Endothelial cell of umbilical vein (primary cell): ENCODE data around the gene NUMA1. TPM values are rescaled to one million over a fixed set of nuclear protein-coding genes. Genes with fewer than 3 reads are reported as not detected.

Experiments used
- BruUV-seq: library from RNA; stranded (reverse); fragments of 400-500 nt; replicated peaks from 2 replicates; lab custom pipeline; 2021; lab: Mats Ljungman, UMichigan
- CTCF ChIA-PET: fragments of 300-600, 350-600 bp; sonication (Branson Sonifier 250); formaldehyde crosslinking; loops from one replicate; lab custom pipeline; 2021; ENCODE audit warnings: antibody characterized with exemption, inconsistent platforms; lab: Charles Lee
- POLR2A ChIA-PET: fragments of 300-600, 350-600 bp; sonication (Branson Sonifier 250); formaldehyde crosslinking; loops from one replicate; lab custom pipeline; 2021; ENCODE audit warnings: antibody characterized with exemption, inconsistent platforms; lab: Charles Lee
- DNase-seq: peaks from one replicate; pipeline ENCODE4 v3.0.0-alpha.2; 2011; ENCODE audit warnings: low read depth, low spot score
- FAIRE-seq: peaks from 2 replicates; lab custom pipeline; 2011; peaks lifted over from hg19 to GRCh38; lab: Jason Lieb, UNC
- H2AFZ ChIP-seq: 2 replicates; pipeline ENCODE4 v1.6.0; 2012; ENCODE audit warnings: low read depth, low read length, control low read depth, inconsistent platforms
- H3K27ac ChIP-seq: 2 replicates; pipeline ENCODE4 v1.5.1; 2011; ENCODE audit warnings: low read depth, mild to moderate bottlenecking, control low read depth, low read length, moderate library complexity; ENCODE audit not compliant: insufficient read depth
- H3K27me3 ChIP-seq, 2 experiments: 2 replicates each; pipeline versions ENCODE4 v1.6.0 to v1.6.1; 2011; ENCODE audit warnings: low read length in 2 of 2, mixed read lengths in 1 of 2; ENCODE audit not compliant: control insufficient read depth in 2 of 2, insufficient read depth in 2 of 2
- H3K36me3 ChIP-seq, 2 experiments: 2 replicates in 1 of 2; 3 replicates in 1 of 2; pipeline ENCODE4 v1.5.1; 2011; ENCODE audit warnings: low read length in 2 of 2, mild to moderate bottlenecking in 1 of 2, moderate library complexity in 1 of 2; ENCODE audit not compliant: control insufficient read depth in 2 of 2, insufficient read depth in 2 of 2; ENCODE audit errors: extremely low read depth in 1 of 2
- H3K4me1 ChIP-seq: 3 replicates; pipeline ENCODE4 v1.5.1; 2011; ENCODE audit warnings: mild to moderate bottlenecking, low read length; ENCODE audit not compliant: control insufficient read depth, insufficient read depth; ENCODE audit errors: extremely low read depth
- H3K4me2 ChIP-seq: 2 replicates; pipeline ENCODE4 v1.6.1; 2011; ENCODE audit warnings: low read length, control low read depth, mixed read lengths; ENCODE audit not compliant: insufficient read depth
- H3K4me3 ChIP-seq, 3 experiments: fragments of 200-600 bp in 1 of 3; sonication (generic), shearing (Covaris generic) in 1 of 3; replicated peaks in 1 of 3; 2 replicates each; pipeline ENCODE4 v1.5.1; 2011 to 2016; ENCODE audit warnings: control low read depth in 3 of 3, low read length in 3 of 3, mild to moderate bottlenecking in 2 of 3, inconsistent platforms in 1 of 3, low read depth in 1 of 3, moderate library complexity in 1 of 3; ENCODE audit not compliant: insufficient read depth in 1 of 3
- H3K79me2 ChIP-seq: 2 replicates; pipeline ENCODE4 v1.6.0; 2012; ENCODE audit warnings: low read length, inconsistent platforms; ENCODE audit not compliant: control insufficient read depth, insufficient read depth
- H3K9ac ChIP-seq: replicated peaks from 2 replicates; pipeline ENCODE3; 2011; ENCODE audit warnings: low read length, control low read depth; ENCODE audit not compliant: insufficient read depth; ENCODE audit errors: extremely low read depth
- H3K9me1 ChIP-seq: replicated peaks from 3 replicates; pipeline ENCODE4 v1.6.0; 2011; ENCODE audit warnings: mild to moderate bottlenecking, low read length; ENCODE audit not compliant: control insufficient read depth, insufficient read depth; ENCODE audit errors: extremely low read depth
- H3K9me3 ChIP-seq: replicated peaks from 2 replicates; pipeline ENCODE4 v1.5.1; 2012; ENCODE audit warnings: low read length, inconsistent platforms; ENCODE audit not compliant: control insufficient read depth, insufficient read depth
- H4K20me1 ChIP-seq: replicated peaks from 2 replicates; pipeline ENCODE3; 2011; ENCODE audit warnings: mild to moderate bottlenecking, low read length; ENCODE audit not compliant: control insufficient read depth, insufficient read depth; ENCODE audit errors: extremely low read depth
- EZH2 ChIP-seq: IDR thresholded peaks from 2 replicates; pipeline ENCODE4 v1.6.1; 2012; ENCODE audit warnings: borderline replicate concordance, low read depth, mild to moderate bottlenecking, moderate library complexity, low read length, inconsistent platforms; ENCODE audit not compliant: severe bottlenecking
- FOS ChIP-seq: IDR thresholded peaks from 2 replicates; pipeline ENCODE4 v1.6.1; 2011; ENCODE audit warnings: mild to moderate bottlenecking, low read length, moderate library complexity, borderline replicate concordance; ENCODE audit not compliant: insufficient read depth
- JUN ChIP-seq: IDR thresholded peaks from 2 replicates; pipeline ENCODE4 v1.6.1; 2011; ENCODE audit warnings: borderline replicate concordance, low read depth; ENCODE audit not compliant: insufficient read length, insufficient read depth
- MAX ChIP-seq: IDR thresholded peaks from 2 replicates; pipeline ENCODE4 v1.6.1; 2011; ENCODE audit not compliant: insufficient read depth, insufficient read length
- MYC ChIP-seq: IDR thresholded peaks from one replicate; pipeline ENCODE4 v1.6.1; 2011; ENCODE audit warnings: mild to moderate bottlenecking, low read depth, low read length
- POLR2A ChIP-seq: IDR thresholded peaks from 2 replicates; pipeline ENCODE4 v1.6.1; 2012; ENCODE audit warnings: low read depth, mild to moderate bottlenecking, control low read depth, low read length
- POLR2AphosphoS5 ChIP-seq: IDR thresholded peaks from 2 replicates; pipeline ENCODE4 v1.6.1; 2012; ENCODE audit warnings: low read depth, mild to moderate bottlenecking, control low read depth, low read length, moderate library complexity; ENCODE audit not compliant: insufficient read depth
- dilution Hi-C: fragments of 300-500 bp; cut with MboI; formaldehyde crosslinking; loops from one replicate; pipeline ENCODE4 v1.15.0; 2019; ENCODE audit warnings: low sequenced_read_pairs; ENCODE audit not compliant: extremely low pct_ligation_motif_present
- intact Hi-C: fragments of 100-400 bp; cut with micrococcal nuclease; formaldehyde crosslinking; loops from one replicate; pipeline ENCODE4 v1.10.0; 2022
- polyA plus RNA-seq, 4 experiments: library from polyadenylated mRNA; depleted of rRNA in 3 of 4; stranded (reverse) in 3 of 4; unstranded in 1 of 4; fragments of >200 nt; gene quantifications; 2 replicates each; pipeline versions ENCODE4 v1.2.1 to v1.2.3, GENCODE V29; 2011 to 2012; ENCODE audit warnings: missing spikeins in 1 of 4
- total RNA-seq: library from RNA; stranded (reverse); gene quantifications from 2 replicates; pipeline ENCODE4 v1.2.3, GENCODE V29; 2021

The NUMA1 gene
- total and polyA plus RNA-seq, 2 donors (not counting 3 experiments of a cell fraction or from before 2014, with no cell fraction given), result 120 to 164 TPM

- Histone ChIP-seq H3K79me2 (peaks cover 6% of the 10 kb centered on the region), H2AFZ (no peak overlapping the region), H4K20me1 (no peaks in the 10 kb centered on the region), H3K4me1 (peaks cover 8% of the 10 kb centered on the region), H3K27me3 (no peaks in the 10 kb centered on the region), H3K27ac (no peak overlapping the region), H3K36me3 (peaks cover 5 to 27% of the 10 kb centered on the region in 2 experiments), H3K4me2 (no peak overlapping the region), H3K9ac (no peak overlapping the region), H3K4me3 (no peak overlapping the region), H3K9me1 (no peaks in the 10 kb centered on the region), H3K9me3 (no peaks in the 10 kb centered on the region)
- CTCF ChIA-PET, result interaction anchor here (1.2 kb wide), 1 partner anchor 21 kb away, joined by 3 read pairs; no protein-coding TSS in a partner anchor
- intact Hi-C loops, result no loop called here
- no peak for DNase-seq
- POLR2A ChIA-PET, result interaction anchor here (1.3 kb wide), 1 partner anchor 69 kb away, joined by 3 read pairs; the partner anchor contains the start of genes RNF121 and XNDC1N
- FAIRE-seq, result no peak
- TF ChIP-seq POLR2A (no peak), POLR2AphosphoS5 (no peak), FOS (no peak), EZH2 (no peak), MYC (no peak)
- dilution Hi-C loops, result no loop called here
- no TSS peak for BruUV-seq
Observed at GRCh38 chr11:71998061-71998460, 82.3 kb downstream of the NUMA1 start.

- Histone ChIP-seq H3K27me3 (no peaks in the 10 kb centered on the region), H3K4me3 (no peak overlapping the region), H3K36me3 (peaks cover 3 to 24% of the 10 kb centered on the region in 2 experiments), H3K9me3 (no peaks in the 10 kb centered on the region), H3K9me1 (no peaks in the 10 kb centered on the region), H3K4me2 (no peak overlapping the region), H4K20me1 (no peaks in the 10 kb centered on the region), H2AFZ (no peak overlapping the region), H3K4me1 (peaks cover 8% of the 10 kb centered on the region), H3K79me2 (peaks cover 8% of the 10 kb centered on the region), H3K27ac (no peak overlapping the region), H3K9ac (no peak overlapping the region)
- DNase-seq, result no peak
- BruUV-seq, result no TSS peak
- dilution Hi-C loops (no loop called here), intact Hi-C loops (no loop called here)
- FAIRE-seq, result no peak
- TF ChIP-seq MAX (no peak), JUN (no peak), MYC (no peak), EZH2 (no peak), FOS (no peak), POLR2A (no peak)
- CTCF ChIA-PET, result interaction anchor here (1.2 kb wide), 1 partner anchor 20 kb away, joined by 3 read pairs; no protein-coding TSS in a partner anchor
- POLR2A ChIA-PET, result interaction anchor here (0.5 to 1.3 kb wide), 2 partner anchors 69 to 208 kb away, joined by 3 read pairs; partner anchors contain the start of genes RNF121 and XNDC1N
Observed at GRCh38 chr11:71997594-71997993, 82.7 kb downstream of the NUMA1 start.
